Neuronal stem cell (in vitro differentiated cells): ENCODE results near the gene ACRBP.

Source experiments
- DNase-seq: peaks from one replicate; pipeline ENCODE4 v3.0.0-alpha.2; 2013; ENCODE audit warnings: low spot score
- H2AFZ ChIP-seq: one replicate; pipeline ENCODE4 v1.6.1; 2013; ENCODE audit warnings: mild to moderate bottlenecking, low read length, inconsistent platforms
- H2AK5ac ChIP-seq: 2 replicates; pipeline ENCODE4 v1.6.1; 2013; ENCODE audit warnings: low read depth, mild to moderate bottlenecking, inconsistent platforms, low read length, moderate library complexity, mixed read lengths
- H2BK120ac ChIP-seq: 2 replicates; pipeline ENCODE4 v1.6.1; 2013; ENCODE audit warnings: low read depth, mild to moderate bottlenecking, inconsistent platforms, low read length, moderate library complexity, mixed read lengths
- H2BK12ac ChIP-seq: one replicate; pipeline ENCODE4 v1.6.1; 2013; ENCODE audit warnings: low read length, inconsistent platforms
- H2BK15ac ChIP-seq: 2 replicates; pipeline ENCODE4 v1.6.1; 2013; ENCODE audit warnings: mild to moderate bottlenecking, low read length, inconsistent platforms, mixed read lengths
- H2BK5ac ChIP-seq: one replicate; pipeline ENCODE4 v1.6.1; 2013; ENCODE audit warnings: inconsistent platforms, mild to moderate bottlenecking, low read length, moderate library complexity
- H3K14ac ChIP-seq: one replicate; pipeline ENCODE4 v1.6.1; 2013; ENCODE audit warnings: low read length, inconsistent platforms
- H3K18ac ChIP-seq: 2 replicates; pipeline ENCODE4 v1.6.1; 2013; ENCODE audit warnings: low read length, inconsistent platforms
- H3K23ac ChIP-seq: 2 replicates; pipeline ENCODE4 v1.6.1; 2013; ENCODE audit warnings: low read depth, mild to moderate bottlenecking, mixed read lengths, low read length, inconsistent platforms; ENCODE audit not compliant: poor library complexity
- H3K27ac ChIP-seq: replicated peaks from 3 replicates; pipeline ENCODE4 v1.5.1; 2013; ENCODE audit warnings: low read length, inconsistent platforms
- H3K27me3 ChIP-seq, 3 experiments: 2 replicates each; pipeline ENCODE4 v1.6.1; 2013; ENCODE audit warnings: low read length in 3 of 3, mild to moderate bottlenecking in 2 of 3, inconsistent platforms in 1 of 3, low read depth in 1 of 3, mixed read lengths in 1 of 3, moderate library complexity in 1 of 3; ENCODE audit not compliant: control insufficient read depth in 3 of 3, insufficient read depth in 3 of 3
- H3K36me3 ChIP-seq, 2 donors: replicated peaks in 1 of 2; 2 replicates each; pipeline ENCODE4 v1.6.1; 2013; ENCODE audit warnings: low read length in 2 of 2; ENCODE audit not compliant: control insufficient read depth in 2 of 2, insufficient read depth in 2 of 2
- H3K4ac ChIP-seq: 2 replicates; pipeline ENCODE4 v1.6.1; 2013; ENCODE audit warnings: inconsistent platforms, mild to moderate bottlenecking, low read length, moderate library complexity
- H3K4me1 ChIP-seq, 2 donors: 1 replicate in 1 of 2; 2 replicates in 1 of 2; pipeline ENCODE4 v1.6.1; 2013; ENCODE audit warnings: low read length in 2 of 2, low read depth in 1 of 2; ENCODE audit not compliant: control insufficient read depth in 2 of 2, insufficient read depth in 1 of 2
- H3K4me2 ChIP-seq: one replicate; pipeline ENCODE4 v1.6.1; 2013; ENCODE audit warnings: mild to moderate bottlenecking, low read length, inconsistent platforms; ENCODE audit not compliant: insufficient read depth, poor library complexity, severe bottlenecking
- H3K4me3 ChIP-seq, 2 donors: 2 replicates each; pipeline ENCODE4 v1.5.1; 2013; ENCODE audit warnings: low read length in 2 of 2, mild to moderate bottlenecking in 2 of 2, inconsistent platforms in 1 of 2, moderate library complexity in 1 of 2
- H3K79me1 ChIP-seq: one replicate; pipeline ENCODE4 v1.6.1; 2013; ENCODE audit warnings: low read depth, mild to moderate bottlenecking, inconsistent platforms, low read length, moderate library complexity
- H3K9ac ChIP-seq: one replicate; pipeline ENCODE4 v1.6.1; 2013; ENCODE audit warnings: mild to moderate bottlenecking, low read depth, low read length, inconsistent platforms; ENCODE audit not compliant: poor library complexity
- H3K9me3 ChIP-seq, 2 donors: replicated peaks in 1 of 2; 2 replicates each; pipeline versions ENCODE3 to v1.6.1; 2013; ENCODE audit warnings: low read length in 2 of 2, mild to moderate bottlenecking in 2 of 2, inconsistent platforms in 1 of 2, low read depth in 1 of 2, mixed read lengths in 1 of 2, moderate library complexity in 1 of 2; ENCODE audit not compliant: control insufficient read depth in 2 of 2, insufficient read depth in 1 of 2
- H4K8ac ChIP-seq: one replicate; pipeline ENCODE4 v1.6.1; 2013; ENCODE audit warnings: low read depth, mild to moderate bottlenecking, inconsistent platforms, low read length, moderate library complexity
- H4K91ac ChIP-seq: one replicate; pipeline ENCODE4 v1.6.1; 2013; ENCODE audit warnings: low read length, low read depth, mild to moderate bottlenecking, inconsistent platforms; ENCODE audit not compliant: poor library complexity
- WGBS, 2 donors: extraction: QIAGEN DNeasy Blood & Tissue Kit; methylation state at CpG; one replicate each; pipeline ENCODE4 v1.1.7; 2013; ENCODE audit warnings: missing lambda C conversion rate in 2 of 2, mixed read lengths in 1 of 2; ENCODE audit not compliant: insufficient read length in 2 of 2, insufficient replicate concordance in 1 of 2; ENCODE audit errors: extremely low coverage in 2 of 2; 5-methylcytosine and 5-hydroxymethylcytosine counted together

The ACRBP gene

DNA sequence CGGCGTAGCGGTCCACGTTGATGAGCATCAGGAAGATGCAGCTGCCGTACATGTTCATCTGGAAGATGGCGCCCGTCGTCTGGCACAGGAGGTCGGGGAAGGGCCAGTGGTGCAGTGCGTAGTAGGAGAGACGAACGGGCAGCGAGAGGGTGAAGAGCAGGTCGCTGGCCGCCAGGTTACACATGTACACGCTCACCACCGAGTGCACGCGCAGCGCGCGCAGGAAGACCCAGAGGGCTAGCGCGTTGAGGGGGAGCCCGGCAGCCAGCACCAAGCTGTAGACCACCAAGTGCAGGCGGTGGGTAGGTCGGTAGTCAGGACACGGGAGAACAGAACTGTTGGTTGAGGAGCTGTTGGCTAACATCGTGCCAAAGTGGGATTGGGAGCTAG lies 26.4 kb downstream of the ACRBP start:
- Histone ChIP-seq H3K36me3 (no peaks in the 10 kb centered on the region), H2BK12ac (peak overlapping the region; percentile 59), H3K14ac (peak overlapping the region; percentile 85), H4K91ac (peak overlapping the region; percentile 94), H4K8ac (peak overlapping the region; percentile 97), H3K9me3 (peaks cover 0 to 7% of the 10 kb centered on the region in 2 donors), H2BK120ac (peak overlapping the region; percentile 98), H3K9ac (peak overlapping the region; percentile 79), H3K4me1 (peaks cover 3 to 6% of the 10 kb centered on the region in 2 donors), H3K27ac (no peak overlapping the region), H3K79me1 (no peaks in the 10 kb centered on the region), H3K27me3 (peaks cover 0 to 18% (median 0%) of the 10 kb centered on the region in 3 experiments), H3K23ac (peak overlapping the region; percentile 29), H3K4ac (peak overlapping the region; percentile 96), H3K4me2 (no peak overlapping the region), H3K4me3 (peak overlapping the region in 1 of 2 donors; percentile 2), H3K18ac (peak overlapping the region; percentile 97), H2BK15ac (peak overlapping the region; percentile 54), H2AK5ac (peak overlapping the region; percentile 77), H2AFZ (peak overlapping the region; percentile 45), H2BK5ac (peak overlapping the region; percentile 77)
- WGBS, 2 donors = no CpG with 5 or more reads among the region's 29 CpGs
- DNase-seq = no peak

- H3K4me2 ChIP-seq = peak overlapping the region; percentile 52
- no peak for DNase-seq
- H3K9ac ChIP-seq = peak overlapping the region; percentile 85
- no peak overlapping the region for H3K27ac ChIP-seq
- peaks cover 0 to 18% (median 0%) of the 10 kb centered on the region in 3 experiments for H3K27me3 ChIP-seq
- H3K9me3 ChIP-seq = peaks cover 0 to 7% of the 10 kb centered on the region in 2 donors
- peak overlapping the region; percentile 97 for H4K8ac ChIP-seq
- peak overlapping the region; percentile 98 for H2BK120ac ChIP-seq
- peak overlapping the region in 1 of 2 donors; percentile 23 for H3K4me3 ChIP-seq
- peak overlapping the region; percentile 85 for H3K14ac ChIP-seq
- H3K36me3 ChIP-seq = no peaks in the 10 kb centered on the region
- H2BK15ac ChIP-seq = peak overlapping the region; percentile 99
- peak overlapping the region; percentile 97 for H3K23ac ChIP-seq
- H2AFZ ChIP-seq = peak overlapping the region; percentile 24
- peak overlapping the region; percentile 88 for H2AK5ac ChIP-seq
- WGBS, 2 donors = no CpG with 5 or more reads among the region's 88 CpGs
- peak overlapping the region; percentile 97 for H2BK12ac ChIP-seq
- peak overlapping the region; percentile 94 for H4K91ac ChIP-seq
- H3K18ac ChIP-seq = peak overlapping the region; percentile 97
- H3K79me1 ChIP-seq = no peaks in the 10 kb centered on the region
- H3K4ac ChIP-seq = peak overlapping the region; percentile 96
- H2BK5ac ChIP-seq = peak overlapping the region; percentile 77
- peaks cover 3 to 6% of the 10 kb centered on the region in 2 donors for H3K4me1 ChIP-seq
Observed at GRCh38 chr12:6620137-6620884, 26.9 kb downstream of the ACRBP start.

DNA sequence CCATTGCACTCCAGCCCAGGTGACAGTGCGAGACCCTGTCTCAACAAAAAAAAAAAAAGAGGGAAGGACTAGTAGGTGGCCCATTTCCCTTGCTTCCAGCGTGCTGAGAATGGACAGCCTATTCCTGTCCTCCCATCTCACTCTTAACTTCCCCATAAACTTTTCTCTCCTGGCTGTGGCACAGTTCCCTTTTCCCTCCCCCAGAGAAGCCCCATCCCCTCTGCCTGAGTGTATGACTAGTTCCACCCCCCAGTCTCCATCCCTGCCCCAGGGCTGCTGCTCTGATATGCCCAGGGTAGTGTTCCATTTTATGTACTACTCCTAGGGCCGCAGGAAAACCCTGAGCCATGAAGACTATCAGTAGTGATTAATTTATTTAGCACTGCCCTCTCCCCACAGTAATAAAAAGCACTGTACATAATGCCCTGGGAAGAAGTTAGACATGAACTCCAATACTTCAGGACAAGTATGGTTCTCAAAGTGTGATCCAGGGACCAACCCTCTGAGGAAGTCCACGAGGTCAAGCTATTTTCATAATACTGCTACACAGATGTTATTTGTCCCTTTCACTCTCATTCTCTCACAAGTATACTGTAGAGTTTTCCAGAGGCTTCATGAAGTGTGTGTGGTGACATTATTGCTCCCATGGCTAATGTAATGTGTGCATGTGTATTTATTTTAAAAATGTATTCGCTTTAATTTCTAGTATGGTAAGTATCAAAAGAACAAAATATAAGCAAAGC lies 28.6 kb downstream of the ACRBP start:
- no peak overlapping the region for H3K4me2 ChIP-seq
- no peak overlapping the region for H3K23ac ChIP-seq
- no peak overlapping the region for H3K9ac ChIP-seq
- no peak overlapping the region for H2BK5ac ChIP-seq
- peaks cover 0 to 18% (median 0%) of the 10 kb centered on the region in 3 experiments for H3K27me3 ChIP-seq
- no peak for DNase-seq
- no CpG with 5 or more reads among the region's 5 CpGs for WGBS, 2 donors
- H3K36me3 ChIP-seq = no peaks in the 10 kb centered on the region
- H3K18ac ChIP-seq = no peak overlapping the region
- no peak overlapping the region for H2AK5ac ChIP-seq
- no peak overlapping the region for H2BK12ac ChIP-seq
- no peak overlapping the region for H4K8ac ChIP-seq
- H3K4ac ChIP-seq = no peak overlapping the region
- peaks cover 9 to 10% of the 10 kb centered on the region in 2 donors for H3K4me1 ChIP-seq
- no peak overlapping the region for H4K91ac ChIP-seq
- H2AFZ ChIP-seq = no peak overlapping the region
- H3K9me3 ChIP-seq = peaks cover 0 to 7% of the 10 kb centered on the region in 2 donors
- no peak overlapping the region for H2BK120ac ChIP-seq
- H3K27ac ChIP-seq = no peak overlapping the region
- H3K79me1 ChIP-seq = no peaks in the 10 kb centered on the region
- H3K4me3 ChIP-seq = no peak overlapping the region
- no peak overlapping the region for H3K14ac ChIP-seq
- no peak overlapping the region for H2BK15ac ChIP-seq

GRCh38 chr12:6615802-6616201 lies 31.4 kb downstream of the ACRBP start:
- H4K91ac ChIP-seq = no peak overlapping the region
- no peak overlapping the region for H2BK12ac ChIP-seq
- no peak overlapping the region for H3K14ac ChIP-seq
- H3K4me1 ChIP-seq = peaks cover 32% of the 10 kb centered on the region in 2 donors
- H3K9me3 ChIP-seq = peaks cover 0 to 3% of the 10 kb centered on the region in 2 donors
- no peak overlapping the region for H3K9ac ChIP-seq
- no peak overlapping the region for H2AK5ac ChIP-seq
- H2BK15ac ChIP-seq = no peak overlapping the region
- no peak overlapping the region for H2BK120ac ChIP-seq
- peak overlapping the region; percentile 49 for H3K18ac ChIP-seq
- H3K27ac ChIP-seq = no peak overlapping the region
- no peak overlapping the region for H3K4ac ChIP-seq
- WGBS, 2 donors = no CpG with 5 or more reads among the region's 3 CpGs
- peak overlapping the region; percentile 75 for H2AFZ ChIP-seq
- no peak for DNase-seq
- no peaks in the 10 kb centered on the region for H3K36me3 ChIP-seq
- H3K27me3 ChIP-seq = peaks cover 0 to 13% (median 0%) of the 10 kb centered on the region in 3 experiments
- H3K79me1 ChIP-seq = no peaks in the 10 kb centered on the region
- H3K4me3 ChIP-seq = no peak overlapping the region
- H3K4me2 ChIP-seq = no peak overlapping the region
- H2BK5ac ChIP-seq = peak overlapping the region; percentile 57
- no peak overlapping the region for H4K8ac ChIP-seq
- H3K23ac ChIP-seq = no peak overlapping the region
